ENCODE measurements around the gene TSHZ1. TPM values are rescaled to one million over a fixed set of nuclear protein-coding genes. Genes with fewer than 3 reads are reported as not detected.

Gene TSHZ1
- total and polyA plus RNA-seq, 4 donors, result 6.2 to 19.9 (median 11.2) TPM

GRCh38 chr18:75305984-75306383 lies 95.4 kb downstream of the TSHZ1 start:
- no peaks in the 10 kb centered on the region for H3K4me1 ChIP-seq (ENCODE audit: control insufficient read depth in 5 of 5, insufficient read depth in 5 of 5, low read length in 5 of 5)
- H3K9me3 ChIP-seq (ENCODE audit: control insufficient read depth in 4 of 4, insufficient read depth in 3 of 4, low read length in 3 of 4), result peaks cover 0 to 7% (median 0%) of the 10 kb centered on the region in 4 donors
- H3K27me3 ChIP-seq (ENCODE audit: control insufficient read depth in 3 of 3, insufficient read depth in 3 of 3, low read length in 2 of 3), result no peaks in the 10 kb centered on the region
- H3K4me3 ChIP-seq, result no peak overlapping the region
- no peak for ATAC-seq (ENCODE audit: insufficient read depth, low FRiP score)
- 88 to 89% methylated on average over 4 of the region's 4 CpGs for WGBS, 2 donors
- no peak overlapping the region for H3K9ac ChIP-seq (ENCODE audit: insufficient read depth in 1 of 2, low read length in 2 of 2)
- H3K27ac ChIP-seq (ENCODE audit: low read depth in 1 of 2, low read length in 1 of 2), result no peak overlapping the region
- no peak for TF ChIP-seq CTCF (IDR thresholded peaks at IDR 0.05; ENCODE audit: control extremely low read depth, extremely low read depth)
- no peak for DNase-seq
- H3K36me3 ChIP-seq (ENCODE audit: control insufficient read depth in 4 of 4, insufficient read depth in 4 of 4, low read length in 4 of 4), result no peaks in the 10 kb centered on the region

- no peaks in the 10 kb centered on the region for H3K36me3 ChIP-seq (ENCODE audit: control insufficient read depth in 4 of 4, insufficient read depth in 4 of 4, low read length in 4 of 4)
- no peaks in the 10 kb centered on the region for H3K27me3 ChIP-seq (ENCODE audit: control insufficient read depth in 3 of 3, insufficient read depth in 3 of 3, low read length in 2 of 3)
- WGBS, 2 donors, result 31 to 52% methylated on average over 2 of the region's 2 CpGs
- no peak overlapping the region for H3K4me3 ChIP-seq
- no peak for TF ChIP-seq CTCF (IDR thresholded peaks at IDR 0.05; ENCODE audit: control extremely low read depth, extremely low read depth)
- peaks cover 0 to 8% (median 0%) of the 10 kb centered on the region in 4 donors for H3K9me3 ChIP-seq (ENCODE audit: control insufficient read depth in 4 of 4, insufficient read depth in 3 of 4, low read length in 3 of 4)
- no peak overlapping the region for H3K27ac ChIP-seq (ENCODE audit: low read depth in 1 of 2, low read length in 1 of 2)
- H3K4me1 ChIP-seq (ENCODE audit: control insufficient read depth in 5 of 5, insufficient read depth in 5 of 5, low read length in 5 of 5), result no peaks in the 10 kb centered on the region
- H3K9ac ChIP-seq (ENCODE audit: insufficient read depth in 1 of 2, low read length in 2 of 2), result no peak overlapping the region
- no peak for ATAC-seq (ENCODE audit: insufficient read depth, low FRiP score)
- DNase-seq, result no peak
These were observed 96.9 kb downstream of the TSHZ1 start for GRCh38 chr18:75307530-75307929.

- no peak for TF ChIP-seq CTCF (IDR thresholded peaks at IDR 0.05; ENCODE audit: control extremely low read depth, extremely low read depth)
- no peaks in the 10 kb centered on the region for H3K27me3 ChIP-seq (ENCODE audit: control insufficient read depth in 3 of 3, insufficient read depth in 3 of 3, low read length in 2 of 3)
- no peak for ATAC-seq (ENCODE audit: insufficient read depth, low FRiP score)
- H3K4me3 ChIP-seq, result no peak overlapping the region
- H3K36me3 ChIP-seq (ENCODE audit: control insufficient read depth in 4 of 4, insufficient read depth in 4 of 4, low read length in 4 of 4), result no peaks in the 10 kb centered on the region
- H3K9me3 ChIP-seq (ENCODE audit: control insufficient read depth in 4 of 4, insufficient read depth in 3 of 4, low read length in 3 of 4), result peaks cover 0 to 8% (median 0%) of the 10 kb centered on the region in 4 donors
- 80% methylated on average over 8 of the region's 8 CpGs for WGBS, 2 donors
- no peak overlapping the region for H3K27ac ChIP-seq (ENCODE audit: low read depth in 1 of 2, low read length in 1 of 2)
- H3K9ac ChIP-seq (ENCODE audit: insufficient read depth in 1 of 2, low read length in 2 of 2), result no peak overlapping the region
- no peak for DNase-seq
- no peaks in the 10 kb centered on the region for H3K4me1 ChIP-seq (ENCODE audit: control insufficient read depth in 5 of 5, insufficient read depth in 5 of 5, low read length in 5 of 5)
These were observed 99.0 kb downstream of the TSHZ1 start for GRCh38 chr18:75309564-75309963.

GRCh38 chr18:75314117-75314516 lies 103.5 kb downstream of the TSHZ1 start:
- no peaks in the 10 kb centered on the region for H3K27me3 ChIP-seq (ENCODE audit: control insufficient read depth in 3 of 3, insufficient read depth in 3 of 3, low read length in 2 of 3)
- no peak for ATAC-seq (ENCODE audit: insufficient read depth, low FRiP score)
- H3K4me1 ChIP-seq (ENCODE audit: control insufficient read depth in 5 of 5, insufficient read depth in 5 of 5, low read length in 5 of 5), result no peaks in the 10 kb centered on the region

More at GRCh38 chr18:75314117-75314516, 103.5 kb downstream of the TSHZ1 start:
- TF ChIP-seq CTCF (IDR thresholded peaks at IDR 0.05; ENCODE audit: control extremely low read depth, extremely low read depth), result no peak
- Histone ChIP-seq H3K36me3 (ENCODE audit: control insufficient read depth in 4 of 4, insufficient read depth in 4 of 4, low read length in 4 of 4) (no peaks in the 10 kb centered on the region), H3K9ac (ENCODE audit: insufficient read depth in 1 of 2, low read length in 2 of 2) (no peak overlapping the region), H3K9me3 (ENCODE audit: control insufficient read depth in 4 of 4, insufficient read depth in 3 of 4, low read length in 3 of 4) (peaks cover 0 to 6% (median 0%) of the 10 kb centered on the region in 4 donors), H3K4me3 (no peak overlapping the region), H3K27ac (ENCODE audit: low read depth in 1 of 2, low read length in 1 of 2) (no peak overlapping the region)
- no peak for DNase-seq
- WGBS, 2 donors, result 88 to 95% methylated on average over 5 of the region's 5 CpGs
